TTC549 (cell line): ENCODE results near the gene ACVRL1.
"Not testable (repeated sequence)": the region's sequence is repeated elsewhere in the genome, so short reads cannot be mapped to it uniquely, and the experiment has no call there.

Source experiments
- FAIRE-seq: peaks from 2 replicates; lab custom pipeline; 2012; peaks lifted over from hg19 to GRCh38; lab: Jason Lieb, UNC

ACVRL1 gene

GRCh38 chr12:51874486-51874885 lies 32.8 kb upstream of the ACVRL1 start:
- FAIRE-seq = no peak

- FAIRE-seq = no peak
Observed at GRCh38 chr12:51879102-51879501, 28.2 kb upstream of the ACVRL1 start.

- FAIRE-seq = no peak
Observed at GRCh38 chr12:51883295-51883694, 24.0 kb upstream of the ACVRL1 start.

- FAIRE-seq = no peak
Observed at GRCh38 chr12:51883998-51884675, 23.2 kb upstream of the ACVRL1 start.

- no peak for FAIRE-seq
Observed at GRCh38 chr12:51884676-51885229, 22.6 kb upstream of the ACVRL1 start.

- FAIRE-seq = not testable (repeated sequence)
Observed at GRCh38 chr12:51885294-51886020, 21.8 kb upstream of the ACVRL1 start.

- FAIRE-seq = no peak
Observed at GRCh38 chr12:51886021-51886710, 21.1 kb upstream of the ACVRL1 start.

GRCh38 chr12:51887476-51888315 lies 19.6 kb upstream of the ACVRL1 start, which contains the start of gene ANKRD33:
Gene ANKRD33, plus strand, starts transcription at chr12:51888103. Its CDS starts 84 bp downstream, at chr12:51888187.
- no peak for FAIRE-seq

- FAIRE-seq = no peak
Observed at GRCh38 chr12:51888316-51889215, 18.7 kb upstream of the ACVRL1 start.

- FAIRE-seq = no peak
Observed at GRCh38 chr12:51889216-51890132, 17.8 kb upstream of the ACVRL1 start.

GRCh38 chr12:51890133-51890464 lies 17.2 kb upstream of the ACVRL1 start:
- FAIRE-seq = no peak

- FAIRE-seq = no peak
Observed at GRCh38 chr12:51890511-51891171, 16.7 kb upstream of the ACVRL1 start.

- peak; percentile 51 for FAIRE-seq
Observed at GRCh38 chr12:51891843-51892242, 15.5 kb upstream of the ACVRL1 start.

- no peak for FAIRE-seq
Observed at GRCh38 chr12:51893786-51894185, 13.5 kb upstream of the ACVRL1 start.

- FAIRE-seq = no peak
Observed at GRCh38 chr12:51895378-51896135, 11.7 kb upstream of the ACVRL1 start.

GRCh38 chr12:51896236-51896635 lies 11.1 kb upstream of the ACVRL1 start:
- no peak for FAIRE-seq

GRCh38 chr12:51897181-51897580 lies 10.1 kb upstream of the ACVRL1 start:
- FAIRE-seq = no peak

- no peak for FAIRE-seq
Observed at GRCh38 chr12:51898506-51898905, 8.8 kb upstream of the ACVRL1 start.

- FAIRE-seq = no peak
Observed at GRCh38 chr12:51898937-51899336, 8.4 kb upstream of the ACVRL1 start.
